Karpas-422 (cell line): ENCODE results near the gene PRR5L. TPM values are rescaled to one million over a fixed set of nuclear protein-coding genes. Genes with fewer than 3 reads are reported as not detected.
"Not testable (repeated sequence)": the region's sequence is repeated elsewhere in the genome, so short reads cannot be mapped to it uniquely, and the experiment has no call there.

ENCODE experiments used
- DNase-seq: peaks from one replicate; pipeline ENCODE4 v3.0.0-alpha.2; 2015
- H2AFZ ChIP-seq: fragments of 200-600 bp; sonication (generic); 2 replicates; pipeline ENCODE4 v1.6.1; 2014; ENCODE audit warnings: antibody characterized with exemption, low read length, mixed read lengths
- H3K27ac ChIP-seq: fragments of 200-600 bp; sonication (generic); 2 replicates; pipeline ENCODE4 v1.5.1; 2014; ENCODE audit warnings: mild to moderate bottlenecking, low read length, moderate library complexity
- H3K27me3 ChIP-seq: fragments of 200-600 bp; sonication (generic); 2 replicates; pipeline ENCODE4 v1.6.1; 2014; ENCODE audit warnings: low read length, mixed read lengths
- H3K36me3 ChIP-seq: fragments of 200-600 bp; sonication (generic); 2 replicates; pipeline ENCODE4 v1.6.1; 2014; ENCODE audit warnings: low read length, mixed read lengths; ENCODE audit not compliant: insufficient read depth
- H3K4me1 ChIP-seq: fragments of 200-600 bp; sonication (generic); 2 replicates; pipeline ENCODE4 v1.6.1; 2014; ENCODE audit warnings: mild to moderate bottlenecking, low read length, mixed read lengths
- H3K4me2 ChIP-seq: fragments of 200-600 bp; sonication (generic); 2 replicates; pipeline ENCODE4 v1.6.1; 2014; ENCODE audit warnings: low read length, low read depth, mild to moderate bottlenecking; ENCODE audit not compliant: poor library complexity, severe bottlenecking
- H3K4me3 ChIP-seq: fragments of 200-600 bp; sonication (generic); 2 replicates; pipeline ENCODE4 v1.5.1; 2014; ENCODE audit warnings: mild to moderate bottlenecking, antibody characterized with exemption, low read length, mixed read lengths
- H3K79me2 ChIP-seq: fragments of 200-600 bp; sonication (generic); 2 replicates; pipeline ENCODE4 v1.6.1; 2014; ENCODE audit warnings: mild to moderate bottlenecking, low read length, mixed read lengths
- H3K9ac ChIP-seq: fragments of 200-600 bp; sonication (generic); 2 replicates; pipeline ENCODE4 v1.6.0; 2014; ENCODE audit warnings: low read length
- H3K9me2 ChIP-seq: fragments of 200-600 bp; sonication (generic), shearing (Covaris generic); replicated peaks from 2 replicates; pipeline ENCODE4 v1.6.0; 2014; ENCODE audit warnings: mild to moderate bottlenecking, low read length, moderate library complexity; ENCODE audit not compliant: insufficient read depth
- H3K9me3 ChIP-seq: fragments of 300-700, 200-600 bp; sonication (generic); 2 replicates; pipeline ENCODE4 v1.6.1; 2014; ENCODE audit warnings: low read length, mixed read lengths
- H4K20me1 ChIP-seq: fragments of 200-600 bp; sonication (generic); 2 replicates; pipeline ENCODE4 v1.6.1; 2014; ENCODE audit warnings: mild to moderate bottlenecking, antibody characterized with exemption, low read length, low read depth; ENCODE audit not compliant: insufficient read depth
- total RNA-seq: library from RNA; depleted of rRNA; stranded (reverse); fragments of >200 nt; shearing (Covaris generic); gene quantifications from 2 replicates; pipeline ENCODE4 v1.2.3, GENCODE V29; 2014; ENCODE audit warnings: low replicate concordance

Gene PRR5L
- total RNA-seq, 1 experiment from 2014 or later = not detected

- H3K9me2 ChIP-seq, H2AFZ ChIP-seq, H3K4me3 ChIP-seq, H3K9me3 ChIP-seq, H3K4me1 ChIP-seq, H3K9ac ChIP-seq, H4K20me1 ChIP-seq, DNase-seq, H3K27ac ChIP-seq, H3K4me2 ChIP-seq, H3K36me3 ChIP-seq, H3K79me2 ChIP-seq, H3K27me3 ChIP-seq: not testable (repeated sequence)
Observed at GRCh38 chr11:36324956-36325355, 28.9 kb downstream of the PRR5L start.

- not testable (repeated sequence) for H4K20me1 ChIP-seq, H3K9ac ChIP-seq, H3K4me3 ChIP-seq, H3K27me3 ChIP-seq, H3K4me2 ChIP-seq, H3K79me2 ChIP-seq, H2AFZ ChIP-seq, H3K27ac ChIP-seq, H3K4me1 ChIP-seq, H3K36me3 ChIP-seq, DNase-seq, H3K9me2 ChIP-seq, H3K9me3 ChIP-seq
Observed at GRCh38 chr11:36325403-36325802, 29.3 kb downstream of the PRR5L start.

GRCh38 chr11:36326524-36327419 is 30.7 kb downstream of the PRR5L start:
- Histone ChIP-seq H3K9ac (no peak overlapping the region), H3K4me1 (no peaks in the 10 kb centered on the region), H3K27me3 (no peaks in the 10 kb centered on the region), H3K4me2 (no peak overlapping the region), H3K27ac (no peak overlapping the region), H3K4me3 (no peak overlapping the region), H4K20me1 (no peaks in the 10 kb centered on the region), H3K9me3 (no peaks in the 10 kb centered on the region), H3K36me3 (no peaks in the 10 kb centered on the region), H2AFZ (no peak overlapping the region), H3K79me2 (no peaks in the 10 kb centered on the region), H3K9me2 (no peaks in the 10 kb centered on the region)
- DNase-seq = no peak

GRCh38 chr11:36328966-36329673 is 33.0 kb downstream of the PRR5L start:
- no peaks in the 10 kb centered on the region for H3K4me1 ChIP-seq
- H3K9me2 ChIP-seq = no peaks in the 10 kb centered on the region
- H3K27ac ChIP-seq = no peak overlapping the region

GRCh38 chr11:36330411-36330810 is 34.3 kb downstream of the PRR5L start:
- Histone ChIP-seq H3K27ac (no peak overlapping the region), H3K79me2 (no peaks in the 10 kb centered on the region), H3K4me3 (no peak overlapping the region), H3K4me1 (no peaks in the 10 kb centered on the region), H3K9ac (no peak overlapping the region), H3K4me2 (no peak overlapping the region), H3K9me3 (no peaks in the 10 kb centered on the region), H3K36me3 (no peaks in the 10 kb centered on the region), H3K9me2 (no peaks in the 10 kb centered on the region), H2AFZ (no peak overlapping the region), H3K27me3 (no peaks in the 10 kb centered on the region), H4K20me1 (no peaks in the 10 kb centered on the region)
- no peak for DNase-seq

More at GRCh38 chr11:36328966-36329673, 33.0 kb downstream of the PRR5L start:
- H3K4me2 ChIP-seq = no peak overlapping the region
- H3K36me3 ChIP-seq = no peaks in the 10 kb centered on the region
- H3K27me3 ChIP-seq = no peaks in the 10 kb centered on the region
- no peaks in the 10 kb centered on the region for H3K79me2 ChIP-seq
- no peak overlapping the region for H3K4me3 ChIP-seq
- no peak overlapping the region for H2AFZ ChIP-seq
- no peaks in the 10 kb centered on the region for H4K20me1 ChIP-seq
- H3K9me3 ChIP-seq = no peaks in the 10 kb centered on the region
- H3K9ac ChIP-seq = no peak overlapping the region
- DNase-seq = no peak

GRCh38 chr11:36333468-36333867 is 37.4 kb downstream of the PRR5L start:
- DNase-seq = no peak
- Histone ChIP-seq H3K4me2 (no peak overlapping the region), H4K20me1 (no peaks in the 10 kb centered on the region), H3K27ac (no peak overlapping the region), H3K27me3 (no peaks in the 10 kb centered on the region), H3K4me1 (no peaks in the 10 kb centered on the region), H3K9me2 (no peaks in the 10 kb centered on the region), H3K9ac (no peak overlapping the region), H3K79me2 (no peaks in the 10 kb centered on the region), H3K9me3 (no peaks in the 10 kb centered on the region), H2AFZ (no peak overlapping the region), H3K4me3 (no peak overlapping the region), H3K36me3 (no peaks in the 10 kb centered on the region)

- H3K27me3 ChIP-seq = no peaks in the 10 kb centered on the region
- no peak overlapping the region for H3K27ac ChIP-seq
- H2AFZ ChIP-seq = no peak overlapping the region
- H3K4me1 ChIP-seq = no peaks in the 10 kb centered on the region
- H3K4me2 ChIP-seq = no peak overlapping the region
- no peak overlapping the region for H3K9ac ChIP-seq
- no peaks in the 10 kb centered on the region for H4K20me1 ChIP-seq
- no peaks in the 10 kb centered on the region for H3K9me2 ChIP-seq
- no peak overlapping the region for H3K4me3 ChIP-seq
- no peaks in the 10 kb centered on the region for H3K79me2 ChIP-seq
- DNase-seq = peak; percentile 78
- no peaks in the 10 kb centered on the region for H3K36me3 ChIP-seq
- no peaks in the 10 kb centered on the region for H3K9me3 ChIP-seq
Observed at GRCh38 chr11:36333897-36334296, 37.8 kb downstream of the PRR5L start.

GRCh38 chr11:36339888-36340287 is 43.8 kb downstream of the PRR5L start:
- Histone ChIP-seq H3K4me1 (no peaks in the 10 kb centered on the region), H4K20me1 (no peaks in the 10 kb centered on the region), H3K4me3 (no peak overlapping the region), H3K36me3 (no peaks in the 10 kb centered on the region), H3K4me2 (no peak overlapping the region), H3K79me2 (no peaks in the 10 kb centered on the region), H2AFZ (no peak overlapping the region), H3K27ac (no peak overlapping the region), H3K27me3 (no peaks in the 10 kb centered on the region), H3K9me2 (no peaks in the 10 kb centered on the region), H3K9ac (no peak overlapping the region), H3K9me3 (no peaks in the 10 kb centered on the region)
- no peak for DNase-seq
